SK-N-MC (cell line): ENCODE data around the gene NLRP6.

ENCODE experiments used
- EZH2 ChIP-seq: fragments of 200-600 bp; sonication (generic); IDR thresholded peaks from one replicate; pipeline ENCODE4 v1.6.1; 2017; ENCODE audit warnings: antibody characterized with exemption
- FOXP2 ChIP-seq: optimal IDR thresholded peaks from 2 replicates; pipeline ENCODE3; 2011; ENCODE audit warnings: mild to moderate bottlenecking, moderate library complexity; ENCODE audit not compliant: insufficient read depth; ENCODE audit errors: extremely low read length, control extremely low read depth
- POLR2AphosphoS5 ChIP-seq: IDR thresholded peaks from 2 replicates; pipeline ENCODE4 v1.6.1; 2012; ENCODE audit warnings: mild to moderate bottlenecking, low read depth, low read length, borderline replicate concordance

GRCh38 chr11:303363-303762, 25.2 kb downstream of the NLRP6 start:
- TF ChIP-seq POLR2AphosphoS5 = no peak
- TF ChIP-seq EZH2 = no peak
- TF ChIP-seq FOXP2 = no peak
